ENCODE data around the gene NUP98.

DNA sequence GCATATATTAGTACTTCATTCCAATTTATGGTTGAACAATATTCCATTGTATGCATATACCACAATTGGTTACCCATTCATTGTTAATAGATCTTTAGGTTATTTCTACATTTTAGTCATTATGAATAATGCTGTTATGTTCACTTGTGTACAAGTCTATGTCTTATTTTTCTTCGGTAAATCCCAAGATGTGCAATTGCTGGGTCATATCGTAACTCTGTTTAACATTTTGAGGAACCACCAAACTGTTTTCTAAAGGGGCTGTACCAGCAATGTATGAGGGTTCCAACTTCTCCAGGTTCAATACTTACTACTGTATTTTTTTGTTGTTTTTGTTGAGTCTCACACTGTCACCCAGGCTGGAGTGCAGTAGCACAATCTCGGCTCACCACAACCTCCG lies 33.1 kb downstream of the NUP98 start:
- TF ChIP-seq, protein P1, sequence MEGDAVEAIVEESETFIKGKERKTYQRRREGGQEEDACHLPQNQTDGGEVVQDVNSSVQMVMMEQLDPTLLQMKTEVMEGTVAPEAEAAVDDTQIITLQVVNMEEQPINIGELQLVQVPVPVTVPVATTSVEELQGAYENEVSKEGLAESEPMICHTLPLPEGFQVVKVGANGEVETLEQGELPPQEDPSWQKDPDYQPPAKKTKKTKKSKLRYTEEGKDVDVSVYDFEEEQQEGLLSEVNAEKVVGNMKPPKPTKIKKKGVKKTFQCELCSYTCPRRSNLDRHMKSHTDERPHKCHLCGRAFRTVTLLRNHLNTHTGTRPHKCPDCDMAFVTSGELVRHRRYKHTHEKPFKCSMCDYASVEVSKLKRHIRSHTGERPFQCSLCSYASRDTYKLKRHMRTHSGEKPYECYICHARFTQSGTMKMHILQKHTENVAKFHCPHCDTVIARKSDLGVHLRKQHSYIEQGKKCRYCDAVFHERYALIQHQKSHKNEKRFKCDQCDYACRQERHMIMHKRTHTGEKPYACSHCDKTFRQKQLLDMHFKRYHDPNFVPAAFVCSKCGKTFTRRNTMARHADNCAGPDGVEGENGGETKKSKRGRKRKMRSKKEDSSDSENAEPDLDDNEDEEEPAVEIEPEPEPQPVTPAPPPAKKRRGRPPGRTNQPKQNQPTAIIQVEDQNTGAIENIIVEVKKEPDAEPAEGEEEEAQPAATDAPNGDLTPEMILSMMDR (IDR thresholded peaks at IDR 0.05): no peak
- no peak for TF ChIP-seq POLR2A (IDR thresholded peaks at IDR 0.05)

Data from ovary (tissue), 3 donors.